GM19455 (cell line): Measurements from ENCODE around the gene SPDYE8.
A peak's percentile ranks its signal among the peaks of the same experiment; 100 is the strongest.
"Not testable (repeated sequence)": the region's sequence is repeated elsewhere in the genome, so short reads cannot be mapped to it uniquely, and the experiment has no call there.

ENCODE experiments used
- ATAC-seq: cut with Tn5 transposase; IDR thresholded peaks from one replicate; pipeline ENCODE4 v1.9.1; 2021; ENCODE audit not compliant: unreplicated experiment

Gene SPDYE8

GRCh38 chr7:73029666-73030065 is at the start of gene SPDYE8:
TSS of gene SPDYE8 (minus strand) at chr7:73029766. CDS start at chr7:73027966, 1,800 bp downstream.
- not testable (repeated sequence) for ATAC-seq

- ATAC-seq: not testable (repeated sequence)
These were observed 28.2 kb upstream of the SPDYE8 start, which contains the start of gene SPDYE11 for GRCh38 chr7:73057811-73058210. TSS of gene SPDYE11 (minus strand) at chr7:73057911. CDS start at chr7:73056111, 1,800 bp downstream.

- ATAC-seq: not testable (repeated sequence)
These were observed 23.1 kb downstream of the SPDYE8 start for GRCh38 chr7:73006491-73006890.

- peak; percentile 79 for ATAC-seq
These were observed 23.7 kb downstream of the SPDYE8 start for GRCh38 chr7:73005693-73006447.

GRCh38 chr7:73005356-73005692 is 24.2 kb downstream of the SPDYE8 start:
- ATAC-seq: peak; percentile 89

GRCh38 chr7:72997887-72998468 is 31.6 kb downstream of the SPDYE8 start:
- not testable (repeated sequence) for ATAC-seq

- ATAC-seq: not testable (repeated sequence)
These were observed 32.1 kb downstream of the SPDYE8 start for GRCh38 chr7:72997447-72997846.

GRCh38 chr7:72995484-72995883 is 34.1 kb downstream of the SPDYE8 start:
- ATAC-seq: not testable (repeated sequence)

- ATAC-seq: not testable (repeated sequence)
These were observed 39.2 kb downstream of the SPDYE8 start for GRCh38 chr7:72990146-72990913.

- not testable (repeated sequence) for ATAC-seq
These were observed 47.5 kb downstream of the SPDYE8 start for GRCh38 chr7:72982084-72982483.

GRCh38 chr7:72980382-72980781 is 49.2 kb downstream of the SPDYE8 start:
- ATAC-seq: not testable (repeated sequence)

GRCh38 chr7:72976434-72976833 is 53.1 kb downstream of the SPDYE8 start:
- ATAC-seq: not testable (repeated sequence)

GRCh38 chr7:72975656-72976286 is 53.8 kb downstream of the SPDYE8 start:
- not testable (repeated sequence) for ATAC-seq

GRCh38 chr7:72974781-72975180 is 54.8 kb downstream of the SPDYE8 start:
- not testable (repeated sequence) for ATAC-seq

- not testable (repeated sequence) for ATAC-seq
These were observed 58.1 kb downstream of the SPDYE8 start for GRCh38 chr7:72971505-72971904.
